Skeletal muscle satellite cell (primary cell): ENCODE measurements around the gene ATP8B1.
"Not testable (repeated sequence)": the region's sequence is repeated elsewhere in the genome, so short reads cannot be mapped to it uniquely, and the experiment has no call there.

ENCODE experiments used
- H3K27me3 ChIP-seq: 2 replicates; pipeline ENCODE4 v1.7.0; 2013; ENCODE audit warnings: low read length; ENCODE audit not compliant: control insufficient read depth, insufficient read depth
- H3K36me3 ChIP-seq: 2 replicates; pipeline ENCODE4 v1.7.0; 2013; ENCODE audit warnings: mild to moderate bottlenecking, control low read depth, low read length; ENCODE audit not compliant: insufficient read depth
- H3K4me1 ChIP-seq: 2 replicates; pipeline ENCODE4 v1.7.0; 2013; ENCODE audit warnings: low read length; ENCODE audit not compliant: control insufficient read depth, insufficient read depth
- H3K4me2 ChIP-seq: 2 replicates; pipeline ENCODE4 v1.7.0; 2013; ENCODE audit warnings: mild to moderate bottlenecking, low read length
- H3K4me3 ChIP-seq: 2 replicates; pipeline ENCODE4 v1.7.0; 2013; ENCODE audit warnings: low read length
- H3K9ac ChIP-seq: 2 replicates; pipeline ENCODE4 v1.7.0; 2013; ENCODE audit warnings: mild to moderate bottlenecking, low read depth, low read length, moderate library complexity
- H3K9me3 ChIP-seq: replicated peaks from 2 replicates; pipeline ENCODE4 v1.7.0; 2013; ENCODE audit warnings: mild to moderate bottlenecking, control low read depth, low read length

ATP8B1 gene

DNA sequence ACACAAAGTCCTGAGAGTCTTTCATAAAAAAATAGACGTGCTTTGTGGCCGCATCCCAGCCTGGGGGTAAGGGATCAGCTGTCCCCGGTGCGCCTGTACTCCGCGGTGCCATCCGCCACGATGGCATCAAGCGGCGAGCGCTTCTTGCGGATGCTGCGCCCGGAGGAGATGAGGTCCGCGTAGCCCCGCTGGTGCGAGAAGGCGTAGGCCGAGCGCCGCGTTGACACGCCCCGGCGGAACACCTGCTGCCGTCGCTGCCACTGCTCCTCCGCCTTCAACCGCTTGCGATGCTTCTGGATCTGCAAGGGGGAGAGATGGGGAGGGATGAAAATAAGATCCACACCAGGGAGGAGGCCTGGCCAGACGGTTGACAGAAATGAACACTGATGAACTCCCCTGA is 154.7 kb downstream of the ATP8B1 start:
- peaks cover 42% of the 10 kb centered on the region for H3K36me3 ChIP-seq
- no peak overlapping the region for H3K4me2 ChIP-seq
- H3K9me3 ChIP-seq = no peaks in the 10 kb centered on the region
- no peak overlapping the region for H3K4me3 ChIP-seq
- H3K27me3 ChIP-seq = no peaks in the 10 kb centered on the region
- peaks cover 13% of the 10 kb centered on the region for H3K4me1 ChIP-seq
- no peak overlapping the region for H3K9ac ChIP-seq

DNA sequence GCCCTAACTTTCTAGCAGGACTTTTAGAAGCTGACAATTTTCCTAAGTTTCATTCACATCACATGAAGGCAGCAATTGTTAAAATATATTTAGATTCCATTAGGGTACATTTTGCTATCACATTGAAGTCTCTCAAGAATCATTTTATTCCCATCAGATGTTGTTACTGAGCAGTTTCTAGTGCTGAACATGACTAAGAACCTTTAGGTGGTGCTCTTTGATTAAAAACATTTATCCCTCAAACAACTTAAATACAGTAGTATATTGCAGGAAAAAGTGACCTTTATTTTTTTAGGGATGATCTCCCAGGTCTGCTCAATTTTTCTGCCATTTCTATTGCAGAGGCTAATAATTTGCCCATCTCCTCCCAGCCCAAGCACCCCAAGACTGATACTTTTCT is 158.6 kb downstream of the ATP8B1 start:
- Histone ChIP-seq H3K4me1 (peaks cover 4% of the 10 kb centered on the region), H3K9me3 (no peaks in the 10 kb centered on the region)

DNA sequence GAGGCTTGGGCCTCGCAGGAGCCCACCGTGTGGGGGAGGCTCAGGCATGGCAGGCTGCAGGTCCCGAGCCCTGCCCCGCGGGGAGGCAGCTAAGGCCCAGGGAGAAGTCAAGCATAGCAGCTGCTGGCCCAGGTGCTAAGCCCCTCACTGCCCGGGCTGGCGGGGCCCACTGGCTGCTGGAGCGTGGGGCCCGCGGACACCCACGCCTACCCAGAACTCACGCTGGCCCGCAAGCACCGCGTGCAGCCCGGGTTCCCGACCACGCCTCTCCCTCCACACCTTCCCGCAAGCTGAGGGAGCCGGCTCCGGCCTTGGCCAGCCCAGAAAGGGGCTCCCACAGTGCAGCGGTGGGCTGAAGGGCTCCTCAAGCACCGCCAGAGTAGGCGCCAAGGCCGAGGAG is 159.4 kb downstream of the ATP8B1 start:
- H3K4me3 ChIP-seq, H3K27me3 ChIP-seq, H3K4me1 ChIP-seq, H3K9me3 ChIP-seq, H3K9ac ChIP-seq, H3K4me2 ChIP-seq: not testable (repeated sequence)
- H3K36me3 ChIP-seq = peaks cover 22% of the 10 kb centered on the region

More for the DNA sequence above, 158.6 kb downstream of the ATP8B1 start:
- H3K9ac ChIP-seq = no peak overlapping the region
- no peaks in the 10 kb centered on the region for H3K27me3 ChIP-seq
- peaks cover 29% of the 10 kb centered on the region for H3K36me3 ChIP-seq
- no peak overlapping the region for H3K4me2 ChIP-seq
- no peak overlapping the region for H3K4me3 ChIP-seq

DNA sequence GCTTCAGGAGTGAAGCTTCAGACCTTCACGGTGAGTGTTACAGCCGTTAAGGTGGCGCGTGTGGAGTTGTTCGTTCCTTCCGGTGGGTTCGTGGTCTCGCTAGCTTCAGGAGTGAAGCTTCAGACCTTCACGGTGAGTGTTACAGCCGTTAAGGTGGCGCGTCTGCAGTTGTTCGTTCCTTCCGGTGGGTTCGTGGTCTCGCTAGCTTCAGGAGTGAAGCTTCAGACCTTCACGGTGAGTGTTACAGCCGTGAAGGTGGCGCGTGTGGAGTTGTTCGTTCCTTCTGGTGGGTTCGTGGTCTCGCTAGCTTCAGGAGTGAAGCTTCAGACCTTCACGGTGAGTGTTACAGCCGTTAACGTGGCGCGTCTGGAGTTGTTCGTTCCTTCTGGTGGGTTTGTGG is 160.7 kb downstream of the ATP8B1 start:
- H3K4me3 ChIP-seq, H3K27me3 ChIP-seq, H3K9me3 ChIP-seq, H3K4me2 ChIP-seq, H3K4me1 ChIP-seq, H3K9ac ChIP-seq: not testable (repeated sequence)
- peaks cover 13% of the 10 kb centered on the region for H3K36me3 ChIP-seq

DNA sequence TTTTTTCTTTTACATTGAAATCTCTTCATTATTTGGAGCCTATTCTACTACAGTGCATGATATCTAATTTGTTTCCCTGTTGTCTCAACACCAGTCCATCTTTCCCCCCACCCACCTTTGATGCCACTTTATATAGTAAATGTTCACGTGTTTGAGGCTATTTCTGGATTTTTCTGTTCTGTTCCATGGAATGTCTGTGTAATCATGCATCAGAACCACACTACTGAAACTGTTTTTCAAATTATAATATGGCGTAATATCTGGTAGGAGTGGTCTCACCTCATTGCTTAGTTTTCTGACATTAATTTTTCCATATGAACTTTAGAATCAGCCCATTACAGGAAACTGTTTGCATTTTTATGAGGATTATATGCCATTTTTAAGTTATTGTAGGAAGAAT is 162.4 kb downstream of the ATP8B1 start:
- Histone ChIP-seq H3K4me3 (no peak overlapping the region), H3K27me3 (no peaks in the 10 kb centered on the region), H3K36me3 (peaks cover 4% of the 10 kb centered on the region)

DNA sequence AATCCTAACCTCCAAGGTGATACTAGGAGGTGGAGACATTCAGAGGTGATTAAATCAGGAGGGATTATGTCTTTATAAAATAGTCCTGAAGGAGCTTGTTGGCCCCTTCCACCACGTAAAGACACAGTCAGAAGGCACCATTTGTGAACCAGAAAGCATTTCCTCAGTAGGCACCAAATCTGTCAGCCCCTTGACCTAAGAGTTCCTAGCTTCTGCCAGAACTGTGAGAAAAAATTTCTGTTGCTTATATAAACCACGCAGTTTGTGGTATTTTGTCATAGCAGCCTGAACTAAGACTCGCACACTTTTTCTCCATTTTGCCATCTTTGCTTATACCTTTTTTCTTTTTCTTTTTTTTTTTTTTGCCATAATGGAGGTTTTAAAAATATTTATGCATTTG is 162.9 kb downstream of the ATP8B1 start:
- H3K9ac ChIP-seq = no peak overlapping the region

More for the DNA sequence above, 162.4 kb downstream of the ATP8B1 start:
- H3K4me2 ChIP-seq = no peak overlapping the region
- H3K4me1 ChIP-seq = no peaks in the 10 kb centered on the region
- H3K9me3 ChIP-seq = no peaks in the 10 kb centered on the region
- no peak overlapping the region for H3K9ac ChIP-seq

DNA sequence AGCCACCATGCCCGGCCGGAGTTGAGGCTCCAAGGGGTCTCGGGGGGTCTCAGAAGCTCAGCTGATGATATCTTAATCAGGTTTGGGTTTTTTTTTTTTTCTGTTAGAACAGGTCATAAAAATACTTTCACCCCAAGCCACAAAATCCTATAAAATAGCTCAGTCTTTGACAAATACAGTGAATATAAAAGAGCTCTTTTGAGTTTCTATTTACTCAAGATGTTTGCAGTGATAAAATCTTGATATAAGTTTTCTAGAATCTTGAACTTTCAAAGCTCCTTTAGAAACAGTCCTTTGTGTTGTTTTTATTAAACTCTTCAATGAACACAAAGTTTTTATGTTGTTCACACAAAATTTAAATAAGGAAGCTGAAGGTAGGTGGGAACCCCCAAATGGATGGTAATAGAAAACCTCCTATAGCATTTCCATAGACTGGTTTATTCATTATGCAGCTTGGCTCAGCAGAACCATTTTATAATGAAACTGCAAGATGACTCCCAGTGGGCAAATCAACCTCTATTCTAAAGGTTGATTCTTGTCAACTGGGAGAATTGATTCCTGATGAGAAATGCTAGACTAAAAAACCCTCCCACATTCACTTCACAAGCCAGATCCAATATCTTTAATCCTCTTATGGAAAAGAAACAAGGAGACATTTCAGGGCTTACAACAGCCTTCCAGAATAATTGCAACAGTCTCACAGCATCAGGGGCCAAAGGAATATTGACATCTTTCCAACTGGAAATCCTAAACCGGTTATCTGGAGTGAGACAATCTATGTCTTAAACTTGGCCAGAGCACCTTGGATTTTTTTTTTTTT is 167.9 kb downstream of the ATP8B1 start:
- Histone ChIP-seq H3K36me3 (no peaks in the 10 kb centered on the region), H3K4me2 (no peak overlapping the region)

More for the DNA sequence above, 162.9 kb downstream of the ATP8B1 start:
- Histone ChIP-seq H3K9me3 (no peaks in the 10 kb centered on the region), H3K36me3 (peaks cover 4% of the 10 kb centered on the region), H3K4me3 (no peak overlapping the region), H3K27me3 (no peaks in the 10 kb centered on the region), H3K4me1 (no peaks in the 10 kb centered on the region), H3K4me2 (no peak overlapping the region)

DNA sequence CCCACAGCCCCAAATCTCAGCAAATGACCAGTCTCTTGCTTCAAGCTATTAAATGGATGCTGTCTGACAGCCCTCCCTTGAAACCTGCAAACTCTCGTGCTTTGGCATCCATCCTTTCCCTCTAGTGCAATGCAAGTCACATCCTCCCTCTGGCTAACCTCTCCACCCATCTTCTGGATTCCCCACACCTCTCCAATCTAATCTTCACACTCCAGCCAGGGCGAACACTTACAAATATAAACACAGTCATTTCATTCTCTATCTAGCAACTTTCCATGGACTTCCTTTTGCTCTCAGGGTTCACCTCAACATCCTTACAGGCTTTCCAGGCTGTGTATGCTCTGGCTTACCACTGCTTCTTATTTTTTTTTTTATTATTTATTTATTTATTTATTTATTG is 171.4 kb downstream of the ATP8B1 start:
- Histone ChIP-seq H3K4me1 (peaks cover 13% of the 10 kb centered on the region), H3K27me3 (no peaks in the 10 kb centered on the region), H3K36me3 (no peaks in the 10 kb centered on the region), H3K4me3 (no peak overlapping the region), H3K9me3 (no peaks in the 10 kb centered on the region), H3K4me2 (peak overlapping the region; percentile 88), H3K9ac (no peak overlapping the region)

More for the DNA sequence above, 167.9 kb downstream of the ATP8B1 start:
- no peaks in the 10 kb centered on the region for H3K9me3 ChIP-seq
- peaks cover 5% of the 10 kb centered on the region for H3K4me1 ChIP-seq
- no peak overlapping the region for H3K9ac ChIP-seq
- H3K4me3 ChIP-seq = no peak overlapping the region
- no peaks in the 10 kb centered on the region for H3K27me3 ChIP-seq

DNA sequence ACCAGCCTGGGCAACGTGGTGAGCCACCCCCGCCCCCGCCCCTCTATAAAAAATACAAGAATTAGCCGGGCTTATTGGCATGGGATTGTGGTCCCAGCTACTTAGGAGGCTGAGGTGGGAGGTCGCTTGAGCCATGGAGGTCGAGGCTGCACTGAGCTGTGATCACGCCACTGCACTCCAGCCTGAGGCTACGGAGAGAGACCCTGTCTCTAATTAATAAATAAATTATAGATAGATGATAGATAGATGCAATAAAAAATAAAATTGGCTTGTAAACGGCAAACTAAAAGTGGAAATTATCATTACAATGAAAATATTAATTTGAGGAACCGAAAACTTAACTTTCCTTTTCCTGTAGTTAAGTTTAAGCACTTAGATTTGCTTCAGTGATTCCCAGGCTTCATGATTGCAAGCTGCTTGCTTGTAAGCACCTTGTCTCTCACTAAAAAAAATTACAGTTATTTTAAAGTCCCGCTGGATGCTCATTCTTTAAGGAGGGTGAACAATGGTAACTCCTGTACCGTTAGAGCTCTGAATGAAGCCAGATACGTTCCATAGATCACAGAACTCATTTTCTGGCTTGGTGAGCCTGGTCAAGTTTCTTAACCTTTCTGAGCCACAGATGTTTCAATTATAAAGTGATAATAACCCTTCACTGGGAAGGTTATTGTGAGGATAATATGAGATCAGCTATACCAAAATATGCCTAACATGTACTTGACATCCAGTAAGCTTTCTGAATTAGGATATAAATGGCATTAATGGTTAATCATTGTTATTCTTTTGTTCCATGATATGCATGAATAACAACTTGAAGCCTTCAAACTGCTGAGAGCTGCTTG is 172.1 kb downstream of the ATP8B1 start:
- Histone ChIP-seq H3K4me2 (peak overlapping the region; percentile 88), H3K9me3 (no peaks in the 10 kb centered on the region), H3K4me1 (peaks cover 13% of the 10 kb centered on the region), H3K4me3 (peak overlapping the region; percentile 70), H3K9ac (peak overlapping the region; percentile 80), H3K36me3 (no peaks in the 10 kb centered on the region), H3K27me3 (no peaks in the 10 kb centered on the region)

DNA sequence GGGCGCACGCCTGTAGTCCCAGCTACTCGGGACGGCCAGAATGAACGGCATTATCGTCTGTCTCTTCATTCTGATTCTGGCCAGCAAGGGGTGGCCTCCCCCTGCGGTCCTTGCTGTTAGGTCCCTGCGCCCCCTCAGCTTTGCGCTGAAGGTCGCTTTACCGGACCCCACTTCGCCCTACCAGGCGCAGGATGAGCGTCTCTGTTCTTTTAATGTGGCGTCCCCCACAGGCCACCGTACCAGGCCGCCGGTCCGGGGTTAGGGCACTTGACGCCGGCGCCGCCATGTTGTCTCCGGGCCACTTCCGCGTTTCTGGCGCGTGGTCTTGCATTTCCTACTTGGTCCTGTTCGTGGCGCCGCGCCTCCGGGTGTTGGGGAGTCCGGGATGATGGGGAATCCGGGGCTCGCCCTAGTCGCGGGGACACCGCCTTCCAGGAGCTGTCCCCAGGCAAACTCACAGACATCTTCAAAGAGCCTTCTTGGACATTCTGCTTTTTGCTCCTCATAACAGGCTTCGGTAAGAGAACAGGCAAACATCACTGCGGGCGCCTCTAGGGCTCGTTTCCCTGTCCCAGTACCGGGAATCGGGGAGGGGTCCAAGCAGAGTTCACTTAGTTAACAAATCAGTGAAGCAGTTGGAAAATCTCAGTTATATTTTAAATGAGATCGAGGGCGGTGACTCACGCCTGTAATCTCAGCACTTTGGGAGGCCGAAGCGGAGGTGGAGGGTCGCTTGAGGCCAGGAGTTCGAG is 172.9 kb downstream of the ATP8B1 start:
- Histone ChIP-seq H3K4me1 (peaks cover 13% of the 10 kb centered on the region), H3K9me3 (no peaks in the 10 kb centered on the region), H3K4me3 (peak overlapping the region; percentile 70), H3K9ac (peak overlapping the region; percentile 80), H3K27me3 (no peaks in the 10 kb centered on the region), H3K4me2 (peak overlapping the region; percentile 88), H3K36me3 (no peaks in the 10 kb centered on the region)

DNA sequence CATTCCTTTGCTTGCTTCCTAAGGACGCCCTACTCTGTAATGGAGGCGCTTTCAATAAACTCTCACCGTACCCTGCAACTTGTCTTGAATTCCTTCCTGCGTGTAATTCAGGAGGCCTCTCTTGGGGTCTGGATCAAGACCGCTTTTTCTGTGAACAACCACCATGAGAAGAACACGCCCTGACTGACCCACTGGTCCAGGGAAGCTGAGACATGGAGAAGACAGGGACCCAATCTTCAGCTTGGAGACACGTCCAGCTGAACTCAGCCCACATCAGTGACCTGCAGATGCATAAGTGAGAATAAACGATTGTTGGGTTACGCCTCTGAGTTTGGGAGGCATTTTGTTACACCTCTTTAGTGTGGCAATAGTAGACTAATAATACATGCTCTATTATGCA is 173.7 kb downstream of the ATP8B1 start:
- H3K9me3 ChIP-seq = no peaks in the 10 kb centered on the region
- H3K27me3 ChIP-seq = no peaks in the 10 kb centered on the region
- H3K4me3 ChIP-seq = peak overlapping the region; percentile 70
- peaks cover 13% of the 10 kb centered on the region for H3K4me1 ChIP-seq
- H3K9ac ChIP-seq = peak overlapping the region; percentile 80
- peak overlapping the region; percentile 88 for H3K4me2 ChIP-seq
- no peaks in the 10 kb centered on the region for H3K36me3 ChIP-seq
